GM21619 (cell line): ENCODE measurements around the gene HIVEP1.
"Not testable (repeated sequence)": the region's sequence is repeated elsewhere in the genome, so short reads cannot be mapped to it uniquely, and the experiment has no call there.

Experiments used
- ATAC-seq: cut with Tn5 transposase; IDR thresholded peaks from one replicate; pipeline ENCODE4 v1.9.1; 2021; ENCODE audit not compliant: unreplicated experiment

The HIVEP1 gene

GRCh38 chr6:12082368-12082767 is 70.3 kb downstream of the HIVEP1 start:
- no peak for ATAC-seq

- no peak for ATAC-seq
These were observed 71.2 kb downstream of the HIVEP1 start for GRCh38 chr6:12083302-12083701.

- ATAC-seq: no peak
These were observed 71.7 kb downstream of the HIVEP1 start for GRCh38 chr6:12083763-12084162.

GRCh38 chr6:12084681-12085080 is 72.6 kb downstream of the HIVEP1 start:
- ATAC-seq: no peak

- ATAC-seq: no peak
These were observed 76.4 kb downstream of the HIVEP1 start for GRCh38 chr6:12088531-12088930.

GRCh38 chr6:12090714-12091113 is 78.6 kb downstream of the HIVEP1 start:
- no peak for ATAC-seq

GRCh38 chr6:12092762-12093161 is 80.7 kb downstream of the HIVEP1 start:
- ATAC-seq: no peak

- no peak for ATAC-seq
These were observed 82.6 kb downstream of the HIVEP1 start for GRCh38 chr6:12094689-12095088.

- ATAC-seq: no peak
These were observed 84.2 kb downstream of the HIVEP1 start for GRCh38 chr6:12096342-12096741.

GRCh38 chr6:12097791-12098190 is 85.7 kb downstream of the HIVEP1 start:
- ATAC-seq: no peak

- no peak for ATAC-seq
These were observed 87.7 kb downstream of the HIVEP1 start for GRCh38 chr6:12099623-12100338.

GRCh38 chr6:12101048-12101447 is 88.9 kb downstream of the HIVEP1 start:
- ATAC-seq: no peak

- no peak for ATAC-seq
These were observed 89.7 kb downstream of the HIVEP1 start for GRCh38 chr6:12101653-12102312.

- no peak for ATAC-seq
These were observed 90.2 kb downstream of the HIVEP1 start for GRCh38 chr6:12102350-12102749.

GRCh38 chr6:12103158-12103557 is 91.0 kb downstream of the HIVEP1 start:
- no peak for ATAC-seq

GRCh38 chr6:12105271-12105670 is 93.2 kb downstream of the HIVEP1 start:
- no peak for ATAC-seq

- not testable (repeated sequence) for ATAC-seq
These were observed 96.3 kb downstream of the HIVEP1 start for GRCh38 chr6:12108376-12108775.

- no peak for ATAC-seq
These were observed 98.6 kb downstream of the HIVEP1 start for GRCh38 chr6:12110523-12111362.

GRCh38 chr6:12111363-12111670 is 99.2 kb downstream of the HIVEP1 start:
- no peak for ATAC-seq

GRCh38 chr6:12112540-12113189 is 100.6 kb downstream of the HIVEP1 start:
- ATAC-seq: no peak

GRCh38 chr6:12113190-12113577 is 101.1 kb downstream of the HIVEP1 start:
- ATAC-seq: no peak
